Stimulated activated CD8-positive, alpha-beta memory T cell treated with anti-CD3 and anti-CD28 coated beads, Interleukin-7, amount 100 ng/mL, for 1 hour (primary cell): Measurements from ENCODE around the gene HCN4.
"Not testable (repeated sequence)": the region's sequence is repeated elsewhere in the genome, so short reads cannot be mapped to it uniquely, and the experiment has no call there.

Experiments used
- DNase-seq, 2 donors: peaks; one replicate each; pipeline ENCODE4 v3.0.0-alpha.2; 2020; ENCODE audit warnings: low read depth in 2 of 2

HCN4 gene

GRCh38 chr15:73326157-73326556 is 42.6 kb downstream of the HCN4 start:
- DNase-seq, result no peak

GRCh38 chr15:73325191-73325861 is 43.4 kb downstream of the HCN4 start:
- DNase-seq, result no peak

DNA sequence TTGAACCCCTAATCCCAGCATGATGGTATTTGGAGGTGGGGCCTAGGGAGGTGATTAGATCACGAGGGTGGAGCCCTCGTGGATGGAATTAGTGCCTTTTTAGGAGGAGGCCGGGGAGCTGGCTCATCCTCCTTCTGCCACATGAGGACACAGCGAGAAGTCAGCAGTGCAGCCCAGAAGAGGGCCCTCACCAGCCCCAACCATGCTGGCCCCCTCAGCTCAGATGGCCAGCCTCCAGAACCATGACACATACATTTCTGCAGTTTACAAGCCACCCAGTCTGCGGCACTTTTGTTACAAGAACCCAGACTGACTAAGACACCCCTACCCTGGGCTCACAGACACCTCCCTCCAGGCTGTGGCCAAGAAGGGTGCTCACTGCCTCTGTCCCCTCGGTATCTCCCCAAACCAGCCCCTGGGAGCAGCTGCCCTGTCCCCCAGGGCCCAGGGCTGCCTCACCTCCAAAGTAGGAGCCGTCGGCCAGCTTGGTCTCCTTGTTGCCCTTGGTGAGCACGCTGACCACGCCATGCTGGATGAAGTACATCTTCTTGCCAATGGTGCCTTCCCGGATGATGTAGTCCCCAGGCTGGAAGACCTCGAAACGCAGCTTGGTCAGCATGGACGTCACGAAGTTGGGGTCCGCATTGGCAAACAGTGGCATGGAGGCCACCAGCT is 44.1 kb downstream of the HCN4 start:
- DNase-seq, result no peak

- no peak for DNase-seq
Measured at GRCh38 chr15:73323956-73324355, 44.8 kb downstream of the HCN4 start.

DNA sequence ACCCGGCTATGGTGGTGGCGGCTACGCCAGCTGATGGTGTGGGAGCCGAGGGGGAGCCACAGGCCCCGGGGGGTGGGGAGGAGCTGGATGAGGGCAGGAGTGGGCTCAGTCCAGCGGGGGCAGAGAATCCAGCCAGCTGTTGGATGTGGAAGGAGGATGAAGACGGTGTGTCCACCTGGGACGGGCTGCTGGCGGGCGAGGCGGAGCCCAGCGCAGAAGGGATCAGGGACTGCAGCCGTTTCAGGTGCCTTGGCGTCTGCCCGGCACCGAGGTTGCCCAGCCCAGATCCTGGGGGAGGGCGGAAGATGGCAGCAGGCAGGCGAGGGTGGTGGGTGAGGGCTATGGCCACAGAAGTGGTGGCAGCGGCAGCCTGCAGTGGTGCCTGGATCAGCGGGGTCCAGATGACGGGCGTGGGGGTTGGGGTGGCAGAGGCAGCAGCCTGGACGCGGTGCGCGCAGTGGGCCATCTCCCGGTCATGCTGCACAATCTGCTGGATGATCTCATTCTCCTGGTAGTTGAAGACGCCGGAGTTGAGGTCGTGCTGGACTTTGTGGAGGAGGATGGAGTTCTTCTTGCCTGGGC is 45.3 kb downstream of the HCN4 start:
- no peak for DNase-seq

- DNase-seq, result no peak
Measured at GRCh38 chr15:73322665-73323373, 45.9 kb downstream of the HCN4 start.

GRCh38 chr15:73321496-73322450 is 47.0 kb downstream of the HCN4 start:
- DNase-seq, result no peak

- DNase-seq, result no peak
Measured at GRCh38 chr15:73320619-73321180, 48.1 kb downstream of the HCN4 start.

GRCh38 chr15:73319460-73320245 is 49.1 kb downstream of the HCN4 start:
- no peak for DNase-seq

GRCh38 chr15:73318463-73319351 is 50.1 kb downstream of the HCN4 start:
- DNase-seq, result no peak

GRCh38 chr15:73317651-73318462 is 50.9 kb downstream of the HCN4 start:
- DNase-seq, result no peak

DNA sequence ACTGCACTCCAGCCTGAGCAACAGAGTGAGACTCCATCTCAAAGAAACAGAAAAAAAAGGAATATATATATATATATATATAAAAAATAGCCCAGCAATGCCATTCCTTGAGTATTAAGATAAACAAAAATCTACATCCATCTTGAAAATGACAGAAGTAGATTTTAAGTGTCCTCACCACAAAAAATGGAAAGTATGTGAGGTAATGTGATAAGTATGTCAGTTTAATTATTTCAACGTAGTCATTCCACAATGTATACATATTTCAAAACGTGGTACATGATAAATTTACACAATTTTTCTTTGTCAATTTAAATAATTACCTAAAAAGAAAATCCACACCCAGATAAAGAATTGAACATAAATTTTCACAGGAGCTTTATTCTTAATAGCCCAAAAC is 54.9 kb downstream of the HCN4 start:
- DNase-seq, result no peak

DNA sequence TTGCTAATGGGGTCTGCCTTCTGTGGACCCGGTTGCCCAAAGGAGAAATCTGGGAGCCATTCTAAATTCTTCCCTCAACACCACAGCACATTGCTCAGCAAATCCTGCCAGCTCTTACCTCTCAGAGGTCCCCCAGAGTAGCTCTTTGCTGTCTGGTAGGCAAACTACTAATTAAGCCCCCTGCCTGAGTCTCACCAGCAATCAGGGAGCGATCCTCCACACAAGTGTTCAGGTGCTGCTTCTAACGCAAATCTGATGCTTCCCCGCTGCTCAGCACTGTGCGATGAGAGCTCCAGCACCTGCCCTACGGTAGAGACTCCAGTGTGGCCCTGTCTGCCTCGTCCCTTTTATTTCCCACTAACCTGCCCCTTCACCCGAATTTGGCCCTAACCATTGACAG is 60.5 kb downstream of the HCN4 start:
- no peak for DNase-seq

DNA sequence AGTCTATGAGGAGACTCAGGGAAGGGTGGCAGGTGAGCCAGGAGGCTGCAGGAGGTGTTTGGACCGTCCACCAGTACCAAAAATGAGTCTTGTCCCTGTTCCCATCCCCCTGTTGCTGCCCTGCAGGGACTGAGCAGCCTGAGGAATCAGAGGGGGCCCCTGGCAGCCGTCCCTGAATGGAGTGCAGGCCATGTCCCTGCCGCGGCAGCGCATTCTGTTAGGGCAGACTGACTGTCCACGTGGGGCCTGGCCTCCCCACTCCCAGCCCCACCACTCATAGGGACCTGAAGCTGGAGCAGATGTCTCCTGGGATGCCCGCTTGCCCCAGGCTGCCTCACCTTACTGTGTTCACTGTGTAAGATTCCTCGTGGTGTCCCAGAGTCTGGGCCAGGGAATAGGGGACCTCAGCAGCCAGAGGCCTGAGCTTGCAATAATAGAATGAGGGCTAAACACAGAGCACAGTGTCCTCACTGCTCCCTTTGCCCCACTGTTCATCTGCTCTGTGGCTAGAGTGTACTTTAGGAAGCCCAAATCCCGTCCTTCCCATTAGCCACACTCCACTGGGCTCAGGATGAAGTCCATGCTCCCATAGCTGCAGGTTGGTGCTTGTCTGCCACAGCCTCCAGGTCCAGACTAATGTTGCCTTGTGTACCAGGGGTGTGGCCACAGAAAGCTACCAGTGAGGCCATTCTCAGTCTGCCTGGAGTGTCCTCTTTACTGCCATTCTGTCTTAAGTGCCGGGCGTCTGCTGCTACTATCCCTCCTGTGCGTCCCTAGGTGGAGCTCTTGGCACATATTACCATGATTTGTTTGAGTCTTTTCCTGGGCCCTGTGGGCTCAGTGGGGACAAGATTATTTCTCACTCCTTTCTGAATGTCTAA is 63.2 kb downstream of the HCN4 start:
- no peak for DNase-seq

DNA sequence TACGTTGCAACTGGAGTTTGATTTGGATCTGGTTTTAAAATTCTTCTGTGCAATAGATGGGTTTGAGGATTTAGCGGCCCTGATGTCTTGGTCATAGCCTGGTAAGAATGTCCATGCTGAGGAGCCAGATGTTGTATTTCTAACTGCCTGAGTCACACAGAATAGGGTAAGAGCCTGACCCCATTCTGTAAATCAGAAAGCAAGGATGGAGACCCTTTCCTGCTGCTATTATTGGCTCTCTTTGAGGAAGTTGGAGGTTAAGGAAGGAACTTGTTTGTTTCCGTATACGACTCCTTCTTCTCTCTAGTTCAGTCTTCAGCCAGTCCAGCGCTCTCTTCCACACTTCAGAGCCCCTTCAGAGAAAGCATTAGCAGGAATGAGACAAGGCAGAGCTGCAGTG is 65.1 kb downstream of the HCN4 start:
- no peak for DNase-seq

GRCh38 chr15:73300286-73300685 is 68.5 kb downstream of the HCN4 start:
- DNase-seq, result not testable (repeated sequence)

DNA sequence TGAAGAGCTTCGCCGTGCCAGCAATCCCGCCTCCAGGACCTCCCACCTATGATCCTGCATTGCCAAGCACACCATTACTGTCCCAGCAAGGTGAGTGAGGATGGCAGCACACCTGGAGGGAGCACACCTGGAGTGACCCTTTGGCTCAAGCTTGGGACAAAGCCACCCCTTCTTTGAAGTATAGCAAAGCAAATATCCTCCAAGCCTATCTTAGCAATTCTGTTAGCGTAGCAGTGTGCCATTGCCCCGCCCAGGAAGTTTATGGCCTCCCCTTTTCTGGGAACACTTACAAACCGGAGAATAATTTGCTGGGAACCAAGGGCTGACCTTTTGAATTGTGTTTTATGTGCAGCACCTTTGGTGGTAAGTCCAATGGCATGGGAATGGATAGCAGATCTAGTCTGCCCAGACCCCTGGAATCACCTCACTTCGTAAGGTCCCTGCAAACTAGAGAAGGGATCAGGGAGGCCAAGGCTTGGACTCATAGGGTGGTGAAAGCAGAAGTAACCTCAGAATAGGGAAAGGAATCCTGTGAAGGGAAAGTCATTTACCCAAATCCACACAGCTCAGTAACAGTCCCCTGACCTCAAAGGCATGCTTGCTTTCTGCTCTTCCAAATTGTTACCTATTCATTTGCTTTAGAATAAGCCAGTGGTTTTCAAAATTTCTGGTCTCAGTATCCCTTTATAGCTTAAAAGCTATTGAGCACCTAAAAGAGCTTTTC is 70.1 kb downstream of the HCN4 start:
- DNase-seq, result no peak
